Sigmoid colon (tissue), 7 donors: ENCODE data around the gene PSMA5. TPM values are rescaled to one million over a fixed set of nuclear protein-coding genes. Genes with fewer than 3 reads are reported as not detected.

Experiments used
- DNase-seq: peaks from one replicate; pipeline ENCODE4 v3.0.0-alpha.2; 2019
- H3K27ac ChIP-seq, 4 donors: fragments of 200-600 bp; sonication (generic); one replicate each; pipeline ENCODE4 v1.5.1; 2016 to 2019; ENCODE audit warnings: mild to moderate bottlenecking in 1 of 4
- H3K27me3 ChIP-seq, 3 donors: fragments of 200-600 bp; sonication (generic); one replicate each; pipeline ENCODE4 v1.5.1; 2019; ENCODE audit warnings: mild to moderate bottlenecking in 1 of 3
- H3K36me3 ChIP-seq, 4 donors: fragments of 200-600 bp; sonication (generic); one replicate each; pipeline ENCODE4 v1.5.1; 2016 to 2019
- H3K4me1 ChIP-seq, 4 donors: fragments of 200-600 bp; sonication (generic); one replicate each; pipeline ENCODE4 v1.5.1; 2017 to 2019
- H3K4me3 ChIP-seq, 4 donors: fragments of 200-600 bp; sonication (generic); one replicate each; pipeline ENCODE4 v1.5.1; 2017 to 2019; ENCODE audit warnings: mild to moderate bottlenecking in 2 of 4, moderate library complexity in 1 of 4
- H3K9me3 ChIP-seq, 4 donors: fragments of 200-600 bp in 3 of 4; sonication (generic) in 3 of 4; one replicate each; pipeline versions ENCODE4 v1.5.1 to v1.6.1; 2013 to 2019
- CTCF ChIP-seq, 4 experiments: fragments of 450-650 bp in 3 of 4; fragments of 200-600 bp in 1 of 4; IDR thresholded peaks; one replicate each; pipeline ENCODE4 v1.5.1; 2016 to 2019; ENCODE audit warnings: antibody characterized with exemption in 4 of 4, mild to moderate bottlenecking in 3 of 4, moderate library complexity in 2 of 4
- EP300 ChIP-seq, 4 donors: sonication (generic); formaldehyde crosslinking; IDR thresholded peaks; one replicate each; pipeline ENCODE4 v1.6.1; 2017; ENCODE audit warnings: antibody characterized with exemption in 4 of 4
- POLR2A ChIP-seq, 2 donors: fragments of 450-650 bp; IDR thresholded peaks; one replicate each; pipeline ENCODE4 v1.6.1; 2016; ENCODE audit warnings: antibody characterized with exemption in 2 of 2, mild to moderate bottlenecking in 2 of 2, moderate library complexity in 2 of 2
- POLR2AphosphoS5 ChIP-seq, 4 donors: sonication (generic); formaldehyde crosslinking; IDR thresholded peaks; one replicate each; pipeline ENCODE4 v1.6.1; 2017; ENCODE audit warnings: antibody characterized with exemption in 4 of 4
- WGBS, 2 donors: extraction: QIAGEN DNeasy Blood & Tissue Kit; methylation state at CpG; one replicate each; pipeline ENCODE4 v1.1.7; 2013; 5-methylcytosine and 5-hydroxymethylcytosine counted together
- intact Hi-C: fragments of 100-400 bp; cut with DNase I; formaldehyde crosslinking; loops from one replicate; pipeline ENCODE4 v1.15.1; 2023
- polyA plus RNA-seq, 3 donors: library from polyadenylated mRNA; stranded (reverse); fragments of 200-250 nt; gene quantifications; one replicate each; pipeline ENCODE4 v1.2.3, GENCODE V29; 2013
- total RNA-seq, 4 donors: library from RNA; depleted of rRNA; stranded (reverse); fragments of >200 nt; gene quantifications; one replicate each; pipeline ENCODE4 v1.1.0, GENCODE V29; 2016
- donor health status: healthy with polysubstance abuse.
- donor health status: Bipolar disorder and iron deficiency.
- donor health status: healthy.

Gene PSMA5
- total and polyA plus RNA-seq, 7 donors, result 18.8 to 113 (median 57.6) TPM

- no peak for TF ChIP-seq EP300 (IDR thresholded peaks at IDR 0.05)
- no peak for TF ChIP-seq POLR2AphosphoS5 (IDR thresholded peaks at IDR 0.05)
- TF ChIP-seq POLR2A (IDR thresholded peaks at IDR 0.05), result no peak
- no peak for TF ChIP-seq CTCF (IDR thresholded peaks at IDR 0.05)
- Histone ChIP-seq H3K9me3 (no peaks in the 10 kb centered on the region), H3K4me3 (no peak overlapping the region), H3K36me3 (no peaks in the 10 kb centered on the region), H3K4me1 (peaks cover 0 to 27% (median 14%) of the 10 kb centered on the region in 4 donors), H3K27me3 (no peaks in the 10 kb centered on the region), H3K27ac (no peak overlapping the region)
- intact Hi-C loops, result no loop called here
- DNase-seq, result no peak
- WGBS, 2 donors, result 56 to 62% methylated on average over 6 of the region's 6 CpGs
These were observed 44.0 kb upstream of the PSMA5 start for GRCh38 chr1:109470245-109470644.

- no peaks in the 10 kb centered on the region for H3K9me3 ChIP-seq
- H3K36me3 ChIP-seq, result no peaks in the 10 kb centered on the region
- intact Hi-C loops, result no loop called here
- H3K27me3 ChIP-seq, result no peaks in the 10 kb centered on the region
- H3K4me1 ChIP-seq, result peaks cover 0 to 34% (median 24%) of the 10 kb centered on the region in 4 donors
- no peak overlapping the region for H3K4me3 ChIP-seq
- TF ChIP-seq CTCF (IDR thresholded peaks at IDR 0.05) (no peak), POLR2AphosphoS5 (IDR thresholded peaks at IDR 0.05) (no peak), POLR2A (IDR thresholded peaks at IDR 0.05) (no peak), EP300 (IDR thresholded peaks at IDR 0.05) (no peak)
- no peak overlapping the region for H3K27ac ChIP-seq
- 5 to 14% methylated on average over 2 of the region's 2 CpGs for WGBS, 2 donors
- DNase-seq, result no peak
These were observed 42.7 kb upstream of the PSMA5 start for GRCh38 chr1:109468903-109469302.

- Histone ChIP-seq H3K9me3 (no peaks in the 10 kb centered on the region), H3K4me1 (peaks cover 0 to 34% (median 24%) of the 10 kb centered on the region in 4 donors), H3K36me3 (no peaks in the 10 kb centered on the region), H3K27ac (peak overlapping the region in 3 of 4 donors; percentile 63 to 85 (median 82)), H3K4me3 (no peak overlapping the region), H3K27me3 (no peaks in the 10 kb centered on the region)
- intact Hi-C loops, result no loop called here
- WGBS, 2 donors, result 92 to 97% methylated on average over 1 of the region's 1 CpG
- DNase-seq, result no peak
- TF ChIP-seq POLR2A (IDR thresholded peaks at IDR 0.05) (no peak), POLR2AphosphoS5 (IDR thresholded peaks at IDR 0.05) (no peak), CTCF (IDR thresholded peaks at IDR 0.05) (no peak), EP300 (IDR thresholded peaks at IDR 0.05) (no peak)
These were observed 41.8 kb upstream of the PSMA5 start for GRCh38 chr1:109468061-109468460.

GRCh38 chr1:109467301-109467777, 41.1 kb upstream of the PSMA5 start:
- intact Hi-C loops, result loop anchor here (2.0 kb wide), 1 partner anchor 41 kb away; the partner anchor contains the start of gene PSMA5
- no peak for TF ChIP-seq POLR2A (IDR thresholded peaks at IDR 0.05)
- no peak for TF ChIP-seq EP300 (IDR thresholded peaks at IDR 0.05)
- TF ChIP-seq POLR2AphosphoS5 (IDR thresholded peaks at IDR 0.05), result no peak
- no peak for TF ChIP-seq CTCF (IDR thresholded peaks at IDR 0.05)
- H3K27ac ChIP-seq, result peak overlapping the region; percentile 63 to 85 (median 83)
- peak; percentile 65 for DNase-seq
- H3K27me3 ChIP-seq, result no peaks in the 10 kb centered on the region
- 14 to 19% methylated on average over 23 of the region's 23 CpGs for WGBS, 2 donors
- peak overlapping the region; percentile 49 to 80 (median 60) for H3K4me3 ChIP-seq
- H3K4me1 ChIP-seq, result peaks cover 0 to 34% (median 24%) of the 10 kb centered on the region in 4 donors
- H3K36me3 ChIP-seq, result no peaks in the 10 kb centered on the region
- H3K9me3 ChIP-seq, result no peaks in the 10 kb centered on the region
